Measurements from ENCODE around the gene RER1.

The RER1 gene

DNA sequence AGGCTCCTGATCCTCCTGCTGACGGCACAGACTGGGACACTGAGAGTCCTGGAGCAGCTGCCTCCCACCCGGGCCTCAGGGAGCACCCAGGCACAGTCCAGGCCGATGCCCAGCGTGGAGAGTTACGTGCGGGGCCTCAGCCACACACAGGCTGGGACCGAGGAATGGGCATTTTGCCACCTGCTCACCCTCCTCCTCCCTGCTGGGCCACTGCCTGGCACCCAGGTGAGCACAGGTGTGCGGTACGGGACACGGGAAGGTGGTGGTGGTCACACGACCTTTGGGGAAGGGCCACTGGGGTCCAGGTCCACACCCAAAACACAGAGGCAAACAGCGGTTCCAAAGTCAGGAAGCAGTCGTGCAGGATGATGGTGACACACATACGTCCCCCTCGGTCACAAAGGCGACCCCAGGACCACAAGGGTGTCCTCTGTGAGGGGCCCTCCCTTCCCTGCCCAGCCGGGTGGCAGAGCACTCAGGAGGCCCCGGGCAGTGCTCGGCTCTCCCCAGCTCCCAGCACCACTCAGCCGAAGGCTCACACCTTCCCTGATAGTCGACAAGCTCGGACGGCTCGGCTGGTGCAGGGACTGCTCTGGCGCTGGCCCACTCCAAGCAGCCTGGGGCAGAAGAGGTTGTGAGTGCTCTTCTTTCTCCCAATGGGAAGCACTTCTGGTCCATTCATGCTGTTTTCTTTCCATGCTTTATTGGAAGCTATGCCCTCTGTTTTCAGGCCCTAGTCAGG, 14.5 kb upstream of the RER1 start:
- DNase-seq, result no peak

DNA sequence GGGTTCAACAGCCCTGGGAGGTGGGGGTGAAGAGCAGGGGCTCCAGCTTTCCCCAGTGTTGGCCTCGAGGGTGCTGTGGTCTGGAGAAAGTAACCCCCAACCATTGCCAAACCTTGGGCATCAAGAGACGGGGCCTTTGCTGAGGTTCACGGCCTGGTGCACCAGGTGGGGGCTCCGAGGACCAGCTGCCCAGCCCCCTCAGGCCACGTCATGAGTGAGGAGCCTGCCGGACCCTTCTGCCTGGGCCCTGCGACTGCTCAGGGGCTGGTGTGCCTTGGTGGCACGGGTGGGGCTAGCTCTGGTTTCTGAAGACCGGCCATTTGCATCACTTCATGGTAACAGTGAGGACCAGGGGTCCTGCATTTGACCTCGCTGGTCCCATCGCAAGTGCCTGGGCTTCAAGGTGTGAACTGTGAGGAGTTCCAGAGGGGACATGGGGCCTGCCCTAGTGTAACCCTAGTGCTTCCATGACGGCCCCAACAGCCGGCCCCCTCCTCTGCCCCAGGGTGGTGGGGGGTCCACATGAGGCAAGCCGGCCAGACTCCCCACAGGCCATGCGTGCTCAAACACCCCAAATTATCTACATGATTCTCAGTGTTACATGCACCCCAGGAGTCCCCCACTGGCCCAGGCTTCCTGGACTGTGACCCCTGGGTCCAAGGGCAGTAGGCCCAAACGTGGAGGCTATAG, 13.7 kb upstream of the RER1 start:
- no peak for DNase-seq

DNA sequence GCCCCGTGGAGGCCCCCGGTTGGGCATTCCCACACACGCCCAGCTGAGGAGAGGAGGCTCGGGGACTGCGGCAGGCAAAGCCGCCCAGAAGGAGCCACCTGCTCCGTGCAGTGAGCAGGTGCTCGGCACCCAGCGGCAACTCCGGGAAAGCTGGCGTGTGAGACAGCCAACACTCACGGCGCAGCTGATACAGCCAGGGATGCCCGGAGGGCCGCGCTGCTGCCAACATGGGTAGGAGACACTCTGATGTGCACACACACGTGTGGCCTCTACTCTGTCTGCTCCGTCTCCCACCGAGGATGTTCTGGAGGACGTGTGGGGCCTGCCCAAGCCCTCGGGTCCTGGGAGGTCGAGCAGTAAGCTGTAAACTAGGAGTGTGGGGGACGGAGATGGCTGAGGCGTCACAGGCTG, 13.2 kb upstream of the RER1 start:
- DNase-seq, result no peak

DNA sequence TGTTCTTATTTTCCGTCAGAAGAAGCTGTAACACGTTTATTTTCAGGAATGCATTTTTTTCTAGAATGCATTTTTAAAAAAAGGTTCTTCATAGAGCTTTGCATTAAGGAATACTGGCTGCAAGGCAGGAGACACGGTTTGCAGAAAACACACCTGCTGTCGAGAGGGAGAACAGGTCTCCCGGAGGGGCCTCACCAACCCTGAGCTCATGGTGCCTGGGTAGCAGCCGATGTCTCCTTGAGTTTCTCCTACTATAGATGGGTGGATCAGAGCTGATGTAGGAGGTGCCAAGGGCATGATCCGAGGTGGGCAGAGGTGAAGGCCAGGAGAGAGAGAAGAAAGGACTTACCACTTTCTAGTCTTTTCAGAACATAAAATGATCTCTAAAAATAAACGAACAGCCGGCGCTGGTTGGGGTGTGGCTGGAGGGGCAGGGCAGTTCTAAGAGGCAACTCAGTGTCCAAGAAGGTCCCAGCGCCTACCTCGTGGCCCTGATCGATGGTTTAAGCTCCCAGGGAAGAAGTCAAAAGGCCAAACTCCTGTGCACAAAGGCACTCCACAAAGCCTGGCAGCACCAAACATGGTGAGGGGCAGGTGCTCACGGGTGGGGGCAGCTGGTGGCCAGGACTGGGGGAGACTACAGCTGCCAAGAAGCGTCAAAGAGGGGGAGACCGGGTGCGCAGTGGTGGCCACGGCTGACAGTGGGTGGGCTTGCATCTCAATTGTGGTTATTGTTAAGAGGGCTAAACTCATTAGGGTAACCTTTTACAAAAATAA, 12.5 kb upstream of the RER1 start:
- no peak for DNase-seq

DNA sequence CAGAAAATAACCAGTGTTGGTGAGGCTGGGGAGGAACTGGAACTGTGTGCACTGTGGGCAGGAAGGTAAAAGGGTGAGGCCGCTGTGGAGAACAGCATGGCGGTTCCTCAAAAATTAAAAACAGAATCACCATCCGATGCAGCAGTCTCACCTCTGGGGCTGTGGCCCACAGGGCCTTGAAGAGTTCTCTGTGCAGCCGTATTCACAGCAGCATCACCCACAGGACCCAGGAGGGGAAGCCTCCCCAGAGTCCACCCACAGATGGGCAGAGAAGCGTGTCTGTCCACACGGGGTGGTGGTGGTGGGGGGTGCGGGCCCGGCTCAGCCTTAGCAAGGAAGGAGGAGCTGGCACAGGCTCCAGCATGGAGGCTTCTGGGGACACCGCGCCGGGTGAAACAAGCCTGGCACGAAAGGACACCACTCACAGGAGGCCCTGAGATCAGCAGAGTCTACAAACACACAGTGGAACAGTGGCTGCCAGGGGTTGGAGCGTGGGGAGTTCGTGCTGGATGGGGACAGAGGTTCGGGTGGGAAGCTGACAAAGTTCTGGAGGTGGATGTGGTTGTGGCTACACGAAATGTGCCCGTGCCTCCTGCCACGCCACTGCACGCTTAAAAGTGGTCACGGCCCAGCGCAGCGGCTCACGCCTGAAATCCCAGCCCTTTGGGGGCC, 11.8 kb upstream of the RER1 start:
- no peak for DNase-seq

DNA sequence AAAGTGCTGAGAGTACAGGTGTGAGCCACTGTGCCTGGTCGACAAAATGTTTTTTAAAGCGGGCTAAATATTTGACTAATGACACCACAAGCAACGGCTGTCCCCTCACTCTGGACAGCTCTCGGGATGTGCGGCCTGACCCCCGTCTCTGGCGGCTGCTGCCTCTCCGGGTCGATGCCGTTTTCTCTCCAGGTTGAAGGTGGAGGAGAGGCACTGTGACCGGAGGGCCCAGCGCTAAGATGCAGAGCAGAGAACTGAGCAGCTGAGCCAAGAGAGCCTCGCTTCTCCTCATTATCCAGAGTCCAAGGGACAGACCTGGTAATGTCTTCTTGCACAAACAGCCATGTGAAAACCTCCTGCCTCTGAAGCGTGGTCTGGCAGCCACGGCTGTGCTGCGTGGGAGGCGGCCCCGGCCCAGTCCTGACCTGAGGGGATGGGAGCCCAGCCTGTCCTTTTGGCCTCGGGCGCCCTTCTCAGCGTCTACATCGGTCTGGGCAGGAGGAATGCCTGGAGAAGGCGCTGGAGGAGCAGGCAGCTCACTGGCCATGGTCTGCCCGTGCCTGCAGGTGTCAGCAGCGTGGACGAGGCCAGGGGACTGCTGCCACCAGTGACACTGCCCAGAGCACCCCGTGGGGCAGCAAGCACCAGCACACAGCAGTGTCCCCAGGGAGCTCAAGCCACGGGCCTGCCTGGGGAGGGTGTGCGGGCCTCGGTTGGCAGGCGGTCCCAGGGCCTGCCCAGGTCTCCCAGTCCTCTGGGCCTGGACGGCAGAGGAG, 10.6 kb upstream of the RER1 start:
- DNase-seq, result no peak

DNA sequence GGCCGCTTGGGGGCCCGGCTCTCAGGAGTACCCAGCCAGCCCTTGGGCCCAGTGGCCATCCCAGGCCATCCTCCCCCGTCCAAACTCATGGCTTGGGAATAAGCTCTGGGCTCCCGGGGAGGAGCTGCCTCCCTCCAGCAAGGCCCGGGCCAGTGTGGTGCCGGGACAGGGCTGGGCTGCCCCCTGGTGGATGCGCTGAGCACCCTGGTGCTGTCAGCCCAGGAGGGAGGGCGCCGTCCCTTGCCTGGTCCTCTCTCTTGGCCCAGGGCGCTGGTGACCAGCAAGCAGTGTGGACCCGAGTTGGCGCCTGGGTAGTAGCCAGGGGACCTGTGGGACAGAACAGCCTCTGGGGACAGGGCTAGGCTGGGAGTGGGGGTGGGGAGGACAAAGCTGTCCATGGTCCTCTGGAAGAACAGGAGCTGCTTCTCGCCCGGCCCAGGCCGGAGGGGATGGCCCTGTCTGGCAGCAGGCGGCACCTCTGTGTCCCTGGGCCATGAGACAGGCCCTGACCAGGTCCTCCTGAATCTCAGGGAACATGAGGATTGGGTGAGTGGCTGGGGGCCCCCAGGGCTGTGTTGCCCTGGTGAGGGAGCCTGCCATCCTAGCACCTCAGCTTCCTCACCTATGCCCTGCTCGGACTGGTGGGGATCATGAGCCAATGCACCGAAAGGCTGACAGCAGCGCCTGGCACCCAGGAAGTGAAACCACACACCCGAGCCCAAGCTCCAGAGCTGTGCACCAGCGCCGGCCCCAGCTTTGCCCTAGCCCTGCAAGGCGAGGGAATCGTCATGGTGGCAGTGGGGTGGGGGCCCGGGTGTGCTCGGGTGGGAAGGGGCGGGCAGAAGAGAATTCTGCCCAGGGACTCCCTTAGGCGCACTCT, 9.7 kb upstream of the RER1 start:
- DNase-seq, result no peak

DNA sequence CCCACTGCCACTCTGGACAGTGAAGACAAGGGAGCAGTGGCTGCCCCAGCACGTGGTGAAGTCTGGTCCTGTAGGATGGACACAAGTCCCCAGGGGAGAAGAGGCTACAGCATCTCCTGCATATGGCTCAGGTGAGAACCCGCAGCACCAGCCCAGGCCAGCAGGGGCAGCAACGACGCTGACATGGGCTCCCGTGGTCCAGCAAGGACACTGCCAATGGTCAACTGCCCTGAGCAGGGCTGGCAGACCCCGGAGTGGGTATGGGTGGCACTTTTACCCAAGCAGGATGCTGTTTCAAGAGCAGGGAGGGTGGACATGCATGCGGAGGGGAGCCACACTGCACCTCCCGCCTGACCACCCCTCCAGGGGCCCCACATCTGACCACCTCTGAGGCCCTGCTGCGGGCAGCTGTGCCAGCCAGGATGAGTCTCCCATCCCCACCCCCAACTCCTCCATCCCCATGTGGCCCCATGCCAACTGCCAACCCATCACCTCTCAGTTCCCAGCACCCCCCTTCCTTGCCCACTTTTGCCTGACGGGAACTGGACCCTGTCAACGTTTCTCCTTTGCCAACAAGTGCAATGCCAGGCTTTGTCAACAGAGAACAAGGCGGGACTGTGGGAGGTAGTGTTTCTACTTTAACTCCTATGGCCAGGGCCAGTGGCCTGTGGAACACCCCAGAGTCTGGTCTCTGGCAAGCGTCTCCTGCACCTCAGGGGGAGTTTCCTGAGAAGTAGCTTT, 8.8 kb upstream of the RER1 start:
- no peak for DNase-seq

DNA sequence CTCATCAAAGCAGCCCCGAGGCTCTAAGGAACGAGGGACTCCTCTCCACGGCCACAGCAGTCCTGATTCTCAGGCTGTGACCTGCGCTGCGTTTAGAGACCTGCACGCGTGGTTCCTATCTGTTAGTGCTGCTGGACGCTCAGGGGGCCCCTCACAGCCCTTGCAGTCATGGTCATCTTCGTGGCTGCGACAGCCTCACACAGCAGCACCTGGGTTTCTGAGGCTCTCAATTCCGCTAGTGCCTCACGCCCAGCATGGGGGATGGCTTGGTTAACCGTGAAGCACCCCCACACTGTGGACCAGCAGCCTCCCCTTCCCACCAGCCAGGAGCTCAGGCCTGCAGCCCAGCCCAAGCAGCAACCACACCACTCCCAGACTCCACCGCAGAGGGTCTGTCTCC, 8.1 kb upstream of the RER1 start:
- no peak for DNase-seq

DNA sequence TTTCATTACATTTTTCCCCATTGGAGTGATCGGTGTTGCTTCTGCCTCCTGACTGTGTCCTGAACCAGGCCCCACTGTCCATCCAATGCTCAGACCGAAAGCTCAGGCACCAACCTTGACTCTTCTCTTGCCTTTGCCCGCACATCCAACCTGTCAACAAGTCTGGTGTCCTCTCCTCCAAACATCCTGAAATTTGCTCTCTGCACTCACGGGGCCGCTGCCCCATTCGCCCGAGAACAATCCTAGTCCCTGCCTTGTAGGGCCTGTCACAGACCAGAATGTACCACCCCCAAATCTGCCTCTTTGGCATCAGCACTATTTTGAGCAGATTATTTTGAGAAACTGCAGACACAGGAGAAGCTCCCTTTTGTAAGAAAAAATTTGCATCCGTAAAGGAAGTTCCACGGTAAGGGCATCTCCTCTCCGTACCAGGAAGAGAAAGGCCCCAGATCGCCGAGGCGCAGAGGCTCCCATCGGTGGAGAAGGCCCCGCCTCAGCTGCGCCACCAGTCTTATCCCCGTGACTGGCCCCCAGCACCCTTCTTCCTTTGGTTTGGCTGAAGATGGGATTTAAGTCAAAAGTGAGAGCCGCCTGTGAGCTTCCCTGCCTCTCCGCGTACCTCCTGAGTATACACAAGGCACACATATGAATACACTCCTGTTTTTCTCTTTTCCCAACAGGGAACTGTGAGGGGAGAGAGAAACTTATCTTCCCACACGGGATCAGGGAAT, 7.3 kb upstream of the RER1 start:
- no peak for DNase-seq

DNA sequence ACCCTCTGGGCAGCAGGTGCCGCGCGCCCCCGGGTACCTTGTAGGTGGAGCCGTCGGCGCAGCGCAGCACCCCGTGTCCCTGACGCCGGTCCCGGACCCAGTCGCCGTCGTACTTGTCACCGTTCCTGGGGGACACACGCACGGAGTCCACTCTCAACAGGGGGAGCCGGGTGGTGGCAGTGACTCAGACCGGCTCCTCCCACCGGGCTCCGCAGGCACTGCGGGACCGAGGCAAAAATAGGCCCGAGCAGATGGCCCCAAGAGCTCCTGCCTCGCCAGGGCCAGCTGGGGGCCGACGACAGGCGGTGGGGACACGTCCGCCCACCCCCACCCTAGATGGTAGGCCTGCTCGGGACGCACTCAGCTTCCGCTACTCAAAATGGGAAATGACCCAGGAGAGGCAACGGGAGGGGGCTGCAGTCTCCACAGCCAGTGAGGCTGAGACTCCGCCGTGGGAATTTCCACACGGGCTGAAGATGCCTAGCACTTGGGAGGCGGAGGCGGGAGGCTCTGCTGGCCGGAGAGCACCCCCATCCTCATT, 6.6 kb upstream of the RER1 start:
- no peak for DNase-seq

DNA sequence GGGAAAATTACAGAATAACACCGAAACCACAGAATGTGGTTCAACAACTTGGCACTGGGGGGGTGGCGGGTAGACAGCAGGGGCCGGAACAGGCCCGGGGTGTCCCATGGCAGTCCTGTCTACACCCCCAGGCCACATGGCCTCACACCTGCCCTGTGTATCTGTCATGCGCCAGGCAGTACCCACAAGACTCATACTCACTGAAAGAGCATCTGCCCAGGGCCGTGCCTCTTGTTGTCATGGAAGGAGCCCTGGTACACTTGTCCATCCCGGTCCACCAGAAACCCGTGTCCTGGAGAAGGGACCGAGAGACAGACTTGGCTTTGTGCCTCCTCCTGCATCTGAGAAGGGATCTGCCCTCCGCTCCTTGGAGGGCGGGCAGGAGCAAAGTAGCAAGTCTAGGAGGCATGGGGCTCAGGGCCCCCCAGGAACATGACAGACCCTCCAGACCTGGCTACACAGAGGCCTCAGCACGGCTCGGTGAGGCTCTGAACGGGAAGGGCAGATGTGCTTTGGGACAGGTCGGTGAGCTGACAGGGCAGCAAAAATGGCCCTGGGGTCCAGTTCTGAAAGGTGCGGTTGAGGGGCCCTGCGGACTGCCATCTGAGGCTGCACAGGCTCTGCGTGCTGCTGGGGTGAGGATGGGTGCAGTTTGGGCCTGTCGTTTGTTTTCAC, 5.9 kb upstream of the RER1 start:
- no peak for DNase-seq

DNA sequence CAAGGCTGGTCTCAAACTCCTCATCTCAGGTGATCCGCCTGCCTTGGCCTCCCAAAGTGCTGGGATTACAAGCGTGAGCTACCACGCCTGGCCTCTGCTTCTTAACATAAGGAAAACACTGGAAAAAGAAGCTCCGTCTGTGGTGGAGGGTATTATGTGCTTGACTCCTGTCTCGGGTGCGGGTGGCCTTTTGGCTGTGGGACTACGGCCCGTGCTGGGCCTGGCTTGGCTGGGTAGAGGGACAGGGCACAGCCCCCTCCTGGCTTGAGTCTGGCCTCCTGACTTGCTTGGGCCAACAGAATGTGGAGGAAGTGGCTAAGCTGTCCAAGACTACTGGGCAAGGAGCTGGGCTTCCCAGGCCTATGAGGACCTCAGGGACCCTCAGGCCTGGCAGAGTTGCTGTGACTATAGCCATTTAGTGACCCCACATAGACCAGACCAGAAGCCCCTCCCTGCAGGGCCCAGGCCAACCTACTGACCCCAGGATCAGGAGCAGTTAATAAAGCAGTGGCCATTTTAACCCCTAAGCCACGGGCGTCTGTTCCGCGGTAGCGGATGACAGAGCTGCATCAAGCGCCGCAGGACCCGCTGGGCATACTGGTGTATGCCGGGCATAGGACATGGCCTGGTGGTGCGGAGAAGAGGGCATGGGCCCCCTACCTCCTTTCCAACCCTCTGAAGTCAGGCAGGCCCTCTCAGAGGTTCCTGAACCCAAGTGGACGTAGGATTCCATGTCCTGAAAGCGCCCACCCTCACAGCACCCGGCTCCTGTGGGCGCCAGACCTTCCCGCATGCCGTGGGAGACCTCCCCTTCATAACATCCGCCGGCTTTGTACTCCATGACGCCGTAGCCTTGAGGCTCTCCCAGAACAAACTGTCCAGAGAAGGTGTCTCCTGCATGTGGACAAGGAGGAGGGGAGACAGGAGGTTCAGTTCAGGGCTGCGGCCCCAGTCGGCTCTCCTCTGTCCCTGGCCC, 4.7 kb upstream of the RER1 start:
- no peak for DNase-seq

DNA sequence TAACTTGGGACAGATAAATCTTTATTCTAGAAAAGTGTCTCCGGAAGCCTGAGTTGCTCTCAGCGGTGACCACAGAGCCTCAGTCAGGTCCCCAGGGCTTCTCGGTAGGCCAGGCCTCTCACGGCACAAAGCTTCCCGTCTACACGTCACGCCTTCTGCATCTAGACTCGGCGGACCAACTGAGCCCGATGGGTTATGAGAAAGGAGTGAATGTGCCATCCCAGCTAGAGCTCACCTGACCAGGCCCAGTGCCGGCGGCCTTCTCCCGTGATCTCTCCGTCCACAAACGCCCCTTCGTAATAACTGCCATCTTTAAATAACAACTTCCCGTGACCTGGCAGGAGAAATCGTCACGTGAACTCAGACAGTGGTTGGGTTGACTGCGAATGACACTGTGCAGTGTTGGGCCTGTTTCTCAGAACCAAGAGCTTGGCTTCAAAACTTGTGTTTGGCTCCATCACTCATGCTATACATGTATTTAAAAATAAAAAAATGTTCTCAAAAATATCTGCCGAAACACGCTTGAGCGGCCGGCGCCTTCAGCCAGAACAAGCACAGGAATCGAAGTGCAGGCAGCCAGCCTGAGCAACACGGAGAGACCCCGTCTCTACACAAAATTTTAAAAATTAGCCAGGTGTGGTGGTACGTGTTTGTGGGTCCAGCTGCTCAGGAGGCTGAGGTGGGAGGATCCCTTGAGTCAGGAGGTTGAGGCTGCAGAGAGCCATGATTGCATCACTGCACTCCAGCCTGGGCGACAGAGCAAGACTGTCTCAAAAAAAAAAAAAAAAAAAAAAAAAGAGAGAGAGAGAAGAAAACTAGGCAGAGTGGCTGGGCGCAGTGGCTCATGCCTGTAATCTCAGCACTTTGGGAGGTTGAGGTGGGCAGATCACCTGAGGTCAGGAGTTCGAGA, 3.4 kb upstream of the RER1 start:
- no peak for DNase-seq

DNA sequence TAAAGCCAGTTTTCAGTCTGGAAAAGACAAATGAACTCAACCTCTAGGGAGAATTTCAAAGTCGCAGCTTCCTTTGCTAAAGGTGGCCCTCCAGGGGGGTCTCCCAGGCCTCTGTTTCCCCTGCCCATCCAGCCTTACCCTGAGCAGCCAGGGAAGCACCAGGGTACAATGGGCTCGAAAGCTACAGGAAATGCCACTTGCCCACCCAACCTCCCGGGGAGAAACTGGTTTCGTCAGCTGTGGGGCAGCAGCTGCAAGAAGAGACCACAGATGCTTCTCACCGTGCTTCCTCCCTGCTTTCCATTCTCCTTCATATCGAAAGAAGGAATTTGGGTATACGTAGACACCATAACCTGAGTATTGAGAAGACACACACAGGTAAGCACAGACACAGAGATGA, 2.0 kb upstream of the RER1 start:
- DNase-seq, result no peak

DNA sequence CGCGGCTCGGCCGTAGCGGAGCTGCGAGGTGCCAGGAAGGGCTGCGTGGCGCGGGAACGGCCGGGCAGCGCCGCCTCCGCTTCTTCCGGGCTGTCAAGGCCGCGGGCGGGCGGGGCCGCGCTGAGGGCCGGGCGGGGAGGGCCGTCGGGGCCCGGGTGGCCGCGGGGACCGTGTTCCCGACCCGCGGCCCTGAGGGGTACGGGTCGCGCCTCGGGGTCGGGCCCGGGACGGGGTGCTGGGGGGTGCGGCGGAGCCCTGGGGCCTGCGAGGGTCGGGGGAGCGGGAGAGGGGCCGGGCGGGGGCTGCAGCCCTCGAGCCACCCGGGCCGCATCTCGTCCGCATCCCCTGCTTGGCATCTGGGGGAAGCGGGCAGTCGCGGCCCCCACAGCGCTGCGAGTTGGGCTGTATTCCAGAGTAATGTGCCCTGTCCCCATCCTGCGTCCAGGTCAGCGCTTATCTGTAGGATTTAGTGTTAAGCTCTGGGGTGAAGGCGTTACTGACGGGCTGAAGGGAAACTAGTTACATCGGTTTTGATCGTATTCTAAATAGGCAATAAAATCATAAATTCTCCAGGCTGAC, 379 bp downstream of the RER1 start:
- no peak for DNase-seq

Measured in NCI-H524 treated with DMSO at 0.1 percent for 48 hours (cell line).